Brain pericyte (primary cell): ENCODE measurements around the gene CTAGE15.
"Not testable (repeated sequence)": the region's sequence is repeated elsewhere in the genome, so short reads cannot be mapped to it uniquely, and the experiment has no call there.

Experiments used
- DNase-seq: peaks from one replicate; pipeline ENCODE4 v3.0.0-alpha.2; 2012; ENCODE audit warnings: low read depth, low spot score

Gene CTAGE15

GRCh38 chr7:143622130-143622529 is 50.5 kb downstream of the CTAGE15 start:
- not testable (repeated sequence) for DNase-seq
